ENCODE measurements around the gene DEXI. TPM values are rescaled to one million over a fixed set of nuclear protein-coding genes. Genes with fewer than 3 reads are reported as not detected.
"Not testable (repeated sequence)": the region's sequence is repeated elsewhere in the genome, so short reads cannot be mapped to it uniquely, and the experiment has no call there.

Gene DEXI
- total RNA-seq, 1 donor from 2014 or later: 121 TPM

- DNase-seq (ENCODE audit: missing footprints) (no peak), ATAC-seq (no peak)
- intact Hi-C loops (cut with DNase I): loop anchor here (5.0 kb wide), 1 partner anchor 357 kb away; no protein-coding TSS in a partner anchor
Observed at GRCh38 chr16:10934325-10935107, 7.8 kb downstream of the DEXI start.

- DNase-seq (ENCODE audit: missing footprints) (no peak), ATAC-seq (no peak)
- intact Hi-C loops (cut with DNase I): no loop called here
Observed at GRCh38 chr16:10933865-10934264, 8.4 kb downstream of the DEXI start.

GRCh38 chr16:10932959-10933710, 9.1 kb downstream of the DEXI start:
- ATAC-seq (no peak), DNase-seq (ENCODE audit: missing footprints) (no peak)
- intact Hi-C loops (cut with DNase I): no loop called here

- intact Hi-C loops (cut with DNase I): no loop called here
- ATAC-seq: no peak
- no peak for DNase-seq (ENCODE audit: missing footprints)
Observed at GRCh38 chr16:10931977-10932632, 10.2 kb downstream of the DEXI start.

GRCh38 chr16:10931134-10931533, 11.1 kb downstream of the DEXI start:
- DNase-seq (ENCODE audit: missing footprints) (no peak), ATAC-seq (no peak)
- intact Hi-C loops (cut with DNase I): no loop called here

- ATAC-seq (no peak), DNase-seq (ENCODE audit: missing footprints) (no peak)
- intact Hi-C loops (cut with DNase I): no loop called here
Observed at GRCh38 chr16:10930755-10931093, 11.5 kb downstream of the DEXI start.

- no peak for DNase-seq (ENCODE audit: missing footprints)
- intact Hi-C loops (cut with DNase I): no loop called here
- ATAC-seq: no peak
Observed at GRCh38 chr16:10929853-10930754, 12.2 kb downstream of the DEXI start.

GRCh38 chr16:10929097-10929496, 13.2 kb downstream of the DEXI start:
- DNase-seq (ENCODE audit: missing footprints); intact Hi-C loops (cut with DNase I); ATAC-seq: not testable (repeated sequence)

GRCh38 chr16:10927497-10928112, 14.7 kb downstream of the DEXI start:
- DNase-seq (ENCODE audit: missing footprints) (no peak), ATAC-seq (no peak)
- intact Hi-C loops (cut with DNase I): no loop called here

GRCh38 chr16:10926867-10927266, 15.4 kb downstream of the DEXI start:
- DNase-seq (ENCODE audit: missing footprints) (no peak), ATAC-seq (no peak)
- intact Hi-C loops (cut with DNase I): no loop called here

GRCh38 chr16:10926094-10926493, 16.2 kb downstream of the DEXI start:
- no peak for DNase-seq (ENCODE audit: missing footprints)
- ATAC-seq: no peak
- intact Hi-C loops (cut with DNase I): no loop called here

- ATAC-seq; intact Hi-C loops (cut with DNase I); DNase-seq (ENCODE audit: missing footprints): not testable (repeated sequence)
Observed at GRCh38 chr16:10925285-10925684, 17.0 kb downstream of the DEXI start.

- ATAC-seq (peak; percentile 77), DNase-seq (ENCODE audit: missing footprints) (peak; percentile 88)
- intact Hi-C loops (cut with DNase I): loop anchor here (5.0 kb wide), 1 partner anchor 391 kb away; no protein-coding TSS in a partner anchor
Observed at GRCh38 chr16:10923650-10924214, 18.5 kb downstream of the DEXI start.

- intact Hi-C loops (cut with DNase I): loop anchor here (5.0 kb wide), 1 partner anchor 391 kb away; no protein-coding TSS in a partner anchor
- ATAC-seq (no peak), DNase-seq (ENCODE audit: missing footprints) (no peak)
Observed at GRCh38 chr16:10923146-10923649, 19.1 kb downstream of the DEXI start.

- intact Hi-C loops (cut with DNase I): loop anchor here (5.0 kb wide), 1 partner anchor 390 kb away; no protein-coding TSS in a partner anchor
- peak; percentile 89 for DNase-seq (ENCODE audit: missing footprints)
- peak; percentile 49 for ATAC-seq
Observed at GRCh38 chr16:10922328-10923145, 19.7 kb downstream of the DEXI start.

- ATAC-seq (peak; percentile 27), DNase-seq (ENCODE audit: missing footprints) (no peak)
- intact Hi-C loops (cut with DNase I): loop anchor here (5.0 kb wide), 1 partner anchor 389 kb away; no protein-coding TSS in a partner anchor
Observed at GRCh38 chr16:10921536-10922327, 20.5 kb downstream of the DEXI start.
